Upper lobe of right lung (tissue), 1 donor: ENCODE measurements around the gene PPIL1. TPM values are rescaled to one million over a fixed set of nuclear protein-coding genes. Genes with fewer than 3 reads are reported as not detected.

Experiments used
- ATAC-seq: fragments of 200-7000 bp; cut with Tn5 transposase; one replicate; pipeline ENCODE4 v1.9.1; 2020; ENCODE audit warnings: mild to moderate bottlenecking, moderate library complexity
- DNase-seq: peaks from one replicate; pipeline ENCODE4 v3.0.0-alpha.2; 2020
- H3K27ac ChIP-seq: fragments of 200-600 bp; one replicate; pipeline ENCODE4 v1.8.0; 2022
- H3K27me3 ChIP-seq: fragments of 200-600 bp; one replicate; pipeline ENCODE4 v1.8.0; 2022; ENCODE audit warnings: mild to moderate bottlenecking
- H3K36me3 ChIP-seq: fragments of 200-600 bp; one replicate; pipeline ENCODE4 v1.8.0; 2022
- H3K4me1 ChIP-seq: fragments of 200-600 bp; one replicate; pipeline ENCODE4 v1.8.0; 2022
- H3K4me3 ChIP-seq: fragments of 200-600 bp; one replicate; pipeline ENCODE4 v1.8.0; 2022; ENCODE audit warnings: mild to moderate bottlenecking
- H3K9me3 ChIP-seq: fragments of 200-600 bp; one replicate; pipeline ENCODE4 v1.8.0; 2022
- CTCF ChIP-seq: fragments of 200-600 bp; IDR thresholded peaks from one replicate; pipeline ENCODE4 v1.8.0; 2022; ENCODE audit warnings: antibody characterized with exemption
- intact Hi-C: fragments of 100-400 bp; cut with DNase I; formaldehyde crosslinking; loops from one replicate; pipeline ENCODE4 v1.11.0; 2022
- total RNA-seq: library from RNA; stranded (reverse); fragmentation: NEBNext Ultra II Directional; extraction: Animal tissue kit (Norgen Biotek cat#: 25700); gene quantifications from one replicate; pipeline ENCODE4 v1.2.1, GENCODE V29; 2021
- donor health status: DM: no; HTN: yes; CAD: no; lungs with severe emphysema.

Gene PPIL1
- total RNA-seq, 1 donor from 2014 or later = 15.7 TPM

- Histone ChIP-seq H3K9me3 (no peaks in the 10 kb centered on the region), H3K27me3 (no peaks in the 10 kb centered on the region), H3K4me3 (no peak overlapping the region), H3K4me1 (peaks cover 23% of the 10 kb centered on the region), H3K36me3 (peaks cover 17% of the 10 kb centered on the region), H3K27ac (peak overlapping the region; percentile 8)
- TF ChIP-seq CTCF = no peak
- intact Hi-C loops = no loop called here
- no peak for DNase-seq
- ATAC-seq = no peak
These were observed 22.0 kb downstream of the PPIL1 start for GRCh38 chr6:36852481-36853147.

DNA sequence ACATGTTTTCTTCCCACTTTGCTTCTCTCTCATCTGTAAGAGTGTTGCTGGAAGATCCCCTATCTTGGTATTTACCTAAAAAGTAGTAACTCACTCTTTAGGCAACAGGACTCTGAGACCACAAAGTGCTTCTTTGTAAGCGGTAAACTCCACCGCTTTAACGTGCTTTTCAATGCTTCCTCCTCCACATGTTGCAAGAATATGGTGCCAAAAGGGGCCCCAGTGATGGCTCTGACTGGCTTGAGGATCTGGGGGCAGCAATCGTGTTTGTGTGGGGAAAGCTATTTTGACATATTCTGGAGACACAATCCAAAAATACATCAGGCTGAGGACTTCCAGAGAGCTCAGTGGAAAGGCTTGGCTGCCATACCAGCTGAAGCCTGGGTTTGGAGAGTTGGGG is 23.0 kb downstream of the PPIL1 start:
- no peak for ATAC-seq
- Histone ChIP-seq H3K9me3 (no peaks in the 10 kb centered on the region), H3K27me3 (no peaks in the 10 kb centered on the region), H3K27ac (no peak overlapping the region), H3K36me3 (peaks cover 17% of the 10 kb centered on the region), H3K4me1 (peaks cover 23% of the 10 kb centered on the region), H3K4me3 (no peak overlapping the region)
- no peak for TF ChIP-seq CTCF
- DNase-seq = no peak
- intact Hi-C loops = no loop called here

DNA sequence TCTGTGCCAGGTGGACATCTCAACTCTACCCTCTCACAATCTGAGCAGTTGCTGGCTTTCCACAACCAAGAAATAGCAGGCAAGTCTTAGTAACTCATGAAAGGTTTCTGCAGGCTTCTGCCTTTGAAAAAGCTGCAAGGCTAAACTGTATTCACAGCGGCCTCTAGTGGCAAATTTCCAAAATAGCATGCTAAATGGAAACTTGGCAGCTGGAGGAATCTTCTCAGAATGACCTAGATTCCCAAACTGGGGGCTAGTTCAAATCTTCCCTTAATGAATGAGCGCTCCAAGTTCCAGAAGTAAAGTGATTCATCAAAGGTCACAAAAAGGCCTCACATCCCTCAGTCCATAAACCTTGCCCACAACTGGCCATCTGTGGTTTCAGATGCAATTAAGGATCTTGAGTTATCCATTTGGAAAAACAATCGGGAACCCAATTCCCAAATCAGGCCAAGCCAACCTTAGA is 23.4 kb downstream of the PPIL1 start:
- Histone ChIP-seq H3K4me3 (no peak overlapping the region), H3K27me3 (no peaks in the 10 kb centered on the region), H3K27ac (no peak overlapping the region), H3K4me1 (peaks cover 23% of the 10 kb centered on the region), H3K36me3 (peaks cover 17% of the 10 kb centered on the region), H3K9me3 (no peaks in the 10 kb centered on the region)
- DNase-seq = no peak
- peak; percentile 78 for TF ChIP-seq CTCF
- ATAC-seq = peak; percentile 56
- intact Hi-C loops = no loop called here

DNA sequence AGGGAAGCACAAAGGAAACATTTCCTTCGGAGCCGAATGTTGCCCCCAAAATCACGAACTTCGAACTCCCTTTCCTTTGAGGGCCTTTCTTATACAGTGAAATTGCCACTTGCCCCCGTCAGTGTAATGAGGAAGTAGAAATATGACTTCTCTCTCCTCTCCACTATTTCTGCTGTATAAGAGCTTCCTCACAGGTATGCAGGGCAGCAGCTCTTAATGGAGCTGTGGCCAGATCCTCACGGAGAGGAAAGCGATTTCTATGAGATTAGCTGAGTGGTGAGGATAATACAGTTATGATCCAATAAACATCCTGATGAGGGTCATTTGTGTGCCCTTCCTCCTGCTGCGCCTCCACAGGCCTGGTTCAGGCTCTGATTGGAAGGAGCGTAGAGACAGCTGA is 24.6 kb downstream of the PPIL1 start:
- H3K36me3 ChIP-seq = peaks cover 8% of the 10 kb centered on the region
- peaks cover 23% of the 10 kb centered on the region for H3K4me1 ChIP-seq
- H3K9me3 ChIP-seq = no peaks in the 10 kb centered on the region
- no peak for TF ChIP-seq CTCF
- H3K4me3 ChIP-seq = no peak overlapping the region
- intact Hi-C loops = no loop called here
- no peak for DNase-seq
- H3K27me3 ChIP-seq = no peaks in the 10 kb centered on the region
- ATAC-seq = no peak
- no peak overlapping the region for H3K27ac ChIP-seq

GRCh38 chr6:36848658-36849441 is 25.8 kb downstream of the PPIL1 start:
- Histone ChIP-seq H3K36me3 (no peaks in the 10 kb centered on the region), H3K4me1 (peaks cover 23% of the 10 kb centered on the region), H3K27ac (no peak overlapping the region), H3K27me3 (no peaks in the 10 kb centered on the region), H3K4me3 (peak overlapping the region; percentile 18), H3K9me3 (no peaks in the 10 kb centered on the region)
- peak; percentile 86 for ATAC-seq
- peak; percentile 86 for DNase-seq
- intact Hi-C loops = loop anchor here (5.0 kb wide), 1 partner anchor 82 kb away; no protein-coding TSS in a partner anchor
- no peak for TF ChIP-seq CTCF
